ENCODE results near the gene SPSB2. TPM values are rescaled to one million over a fixed set of nuclear protein-coding genes. Genes with fewer than 3 reads are reported as not detected.
"Not testable (repeated sequence)": the region's sequence is repeated elsewhere in the genome, so short reads cannot be mapped to it uniquely, and the experiment has no call there.

Gene SPSB2
- total RNA-seq, 4 donors from 2014 or later, result 4.3 to 15.8 (median 7.9) TPM

GRCh38 chr12:6890789-6891645 is 17.9 kb upstream of the SPSB2 start:
- Histone ChIP-seq H3K27me3 (no peaks in the 10 kb centered on the region), H3K9me3 (no peaks in the 10 kb centered on the region), H3K27ac (peak overlapping the region; percentile 86 to 92 (median 88)), H3K4me3 (peak overlapping the region; percentile 29 to 61 (median 50)), H3K4me1 (peaks cover 3 to 40% (median 6%) of the 10 kb centered on the region in 3 donors), H3K36me3 (no peaks in the 10 kb centered on the region)
- intact Hi-C loops (cut with DNase I), result no loop called here
- WGBS, 2 donors, result 2 to 15% methylated on average over 6 to 24 of the region's 68 CpGs
- DNase-seq, result peak; percentile 71
- TF ChIP-seq CTCF (IDR thresholded peaks at IDR 0.05) (peak; percentile 78 to 97 (median 92)), POLR2A (IDR thresholded peaks at IDR 0.05) (peak in 3 of 4 donors; percentile 34 to 67 (median 44))

DNA sequence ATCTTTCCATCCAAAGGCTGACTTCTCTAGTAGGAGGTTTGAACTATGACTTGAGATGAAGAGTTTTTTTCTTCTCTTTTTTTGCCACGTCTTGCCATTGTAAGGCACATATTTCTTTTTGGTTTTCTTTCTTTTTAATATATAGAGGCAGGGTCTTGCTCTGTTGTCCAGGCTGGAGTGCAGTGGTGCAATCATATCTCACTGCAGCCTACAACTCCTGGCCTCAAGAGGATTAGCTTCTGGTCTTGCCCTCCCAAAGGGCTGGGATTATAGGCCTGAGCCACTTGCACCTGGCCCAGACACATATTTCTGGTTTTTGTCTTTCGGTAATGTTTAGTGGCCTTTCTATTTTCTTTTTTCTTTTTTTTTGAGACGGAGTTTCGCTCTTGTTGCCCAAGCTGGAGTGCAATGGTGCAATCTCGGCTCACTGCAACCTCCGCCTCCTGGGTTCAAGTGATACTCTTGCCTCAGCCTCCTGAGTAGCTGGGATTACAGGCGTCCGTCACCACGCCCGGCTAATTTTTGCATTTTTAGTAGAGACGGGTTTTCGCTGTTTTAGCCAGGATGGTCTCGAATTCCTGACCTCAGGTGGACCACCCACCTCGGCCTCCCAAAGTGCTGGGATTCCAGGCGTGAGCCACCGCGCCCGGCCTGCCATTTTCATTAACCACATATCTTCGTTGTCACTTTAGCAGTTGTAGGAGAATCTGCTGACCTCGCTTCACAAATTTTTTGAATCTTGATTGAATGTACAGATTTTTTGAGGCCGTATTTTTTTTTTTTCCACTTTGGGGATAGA is 16.9 kb upstream of the SPSB2 start:
- DNase-seq; H3K36me3 ChIP-seq; H3K4me3 ChIP-seq; intact Hi-C loops (cut with DNase I); H3K9me3 ChIP-seq; H3K27me3 ChIP-seq: not testable (repeated sequence)
- Histone ChIP-seq H3K4me1 (peaks cover 3 to 40% (median 6%) of the 10 kb centered on the region in 3 donors), H3K27ac (peak overlapping the region; percentile 86 to 92 (median 88))
- WGBS, 2 donors, result 85 to 92% methylated on average over 20 to 21 of the region's 21 CpGs

DNA sequence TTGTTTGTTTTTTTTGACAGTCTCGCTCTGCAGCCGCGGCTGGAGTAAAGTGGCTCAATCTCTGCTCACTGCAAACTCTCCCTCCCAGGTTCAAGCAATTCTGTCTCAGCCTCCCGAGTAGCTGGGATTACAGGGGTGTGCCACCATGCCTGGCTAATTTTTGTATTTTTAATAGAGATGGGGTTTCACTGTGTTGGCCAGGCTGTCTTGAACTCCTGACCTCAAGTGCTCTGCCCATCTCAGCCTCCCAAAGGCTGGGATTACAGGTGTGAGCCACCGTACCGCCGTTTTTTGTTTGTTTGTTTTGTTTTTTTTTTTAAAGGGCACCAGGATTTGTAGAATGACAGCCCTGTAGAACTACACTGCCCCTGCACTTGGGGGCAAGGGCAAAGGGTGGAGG is 15.7 kb upstream of the SPSB2 start:
- H3K27me3 ChIP-seq; intact Hi-C loops (cut with DNase I); DNase-seq; H3K4me3 ChIP-seq; H3K9me3 ChIP-seq: not testable (repeated sequence)
- Histone ChIP-seq H3K36me3 (peaks cover 0 to 18% (median 3%) of the 10 kb centered on the region in 3 donors), H3K4me1 (peaks cover 3 to 40% (median 6%) of the 10 kb centered on the region in 3 donors), H3K27ac (peak overlapping the region in 1 of 4 donors; percentile 0)
- WGBS, 2 donors, result 60 to 76% methylated on average over 7 of the region's 7 CpGs

DNA sequence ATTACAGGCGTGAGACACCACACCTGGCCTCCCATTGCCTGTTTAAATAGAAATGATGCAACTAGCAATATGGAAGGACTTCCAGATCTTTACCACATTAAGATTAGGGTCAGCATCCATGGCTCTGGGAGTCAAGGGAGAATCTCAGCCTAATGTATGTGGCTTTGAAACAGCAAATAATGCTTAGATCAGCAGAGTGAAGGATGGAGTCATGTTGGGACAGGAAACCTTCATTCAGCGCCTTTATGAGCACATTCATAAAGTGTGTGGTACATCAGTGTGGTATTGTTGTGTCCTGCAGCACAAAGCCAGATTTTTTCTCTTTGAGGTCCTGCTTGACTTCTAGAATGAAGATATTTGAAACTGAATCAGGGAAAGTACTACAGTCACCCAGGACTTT is 15.3 kb upstream of the SPSB2 start:
- WGBS, 2 donors, result 21 to 55% methylated on average over 1 to 2 of the region's 2 CpGs
- Histone ChIP-seq H3K36me3 (peaks cover 0 to 23% (median 5%) of the 10 kb centered on the region in 3 donors), H3K27ac (peak overlapping the region in 1 of 4 donors; percentile 0), H3K4me1 (peaks cover 3 to 40% (median 6%) of the 10 kb centered on the region in 3 donors), H3K4me3 (no peak overlapping the region), H3K27me3 (no peaks in the 10 kb centered on the region), H3K9me3 (no peaks in the 10 kb centered on the region)
- intact Hi-C loops (cut with DNase I), result no loop called here
- no peak for TF ChIP-seq CTCF (IDR thresholded peaks at IDR 0.05)
- no peak for TF ChIP-seq POLR2A (IDR thresholded peaks at IDR 0.05)
- DNase-seq, result no peak

DNA sequence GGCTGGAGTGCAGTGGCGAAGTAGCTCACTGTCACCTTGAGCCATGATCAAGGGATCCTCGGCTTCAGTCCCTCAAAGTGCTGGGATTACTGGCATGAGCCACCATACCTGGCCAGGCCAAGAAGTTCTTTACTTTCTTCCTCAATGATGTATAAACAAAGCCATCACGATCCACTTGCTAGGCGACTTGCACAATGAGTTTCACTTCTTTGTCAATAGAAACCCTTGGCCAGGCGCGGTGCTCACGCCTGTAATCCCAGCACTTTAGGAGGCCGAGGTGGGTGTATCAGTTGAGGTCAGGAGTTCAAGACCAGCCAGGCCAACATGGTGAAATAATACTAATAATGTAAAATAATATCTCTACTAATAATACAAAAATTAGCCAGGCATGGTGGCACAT is 14.4 kb upstream of the SPSB2 start:
- no peaks in the 10 kb centered on the region for H3K27me3 ChIP-seq
- peak overlapping the region in 1 of 4 donors; percentile 44 for H3K27ac ChIP-seq
- no peak for DNase-seq
- peaks cover 3 to 40% (median 6%) of the 10 kb centered on the region in 3 donors for H3K4me1 ChIP-seq
- 62 to 79% methylated on average over 7 to 8 of the region's 8 CpGs for WGBS, 2 donors
- TF ChIP-seq CTCF (IDR thresholded peaks at IDR 0.05) (no peak), POLR2A (IDR thresholded peaks at IDR 0.05) (no peak)
- no peaks in the 10 kb centered on the region for H3K9me3 ChIP-seq
- H3K36me3 ChIP-seq, result peaks cover 0 to 32% (median 5%) of the 10 kb centered on the region in 3 donors
- H3K4me3 ChIP-seq, result no peak overlapping the region
- intact Hi-C loops (cut with DNase I), result no loop called here

DNA sequence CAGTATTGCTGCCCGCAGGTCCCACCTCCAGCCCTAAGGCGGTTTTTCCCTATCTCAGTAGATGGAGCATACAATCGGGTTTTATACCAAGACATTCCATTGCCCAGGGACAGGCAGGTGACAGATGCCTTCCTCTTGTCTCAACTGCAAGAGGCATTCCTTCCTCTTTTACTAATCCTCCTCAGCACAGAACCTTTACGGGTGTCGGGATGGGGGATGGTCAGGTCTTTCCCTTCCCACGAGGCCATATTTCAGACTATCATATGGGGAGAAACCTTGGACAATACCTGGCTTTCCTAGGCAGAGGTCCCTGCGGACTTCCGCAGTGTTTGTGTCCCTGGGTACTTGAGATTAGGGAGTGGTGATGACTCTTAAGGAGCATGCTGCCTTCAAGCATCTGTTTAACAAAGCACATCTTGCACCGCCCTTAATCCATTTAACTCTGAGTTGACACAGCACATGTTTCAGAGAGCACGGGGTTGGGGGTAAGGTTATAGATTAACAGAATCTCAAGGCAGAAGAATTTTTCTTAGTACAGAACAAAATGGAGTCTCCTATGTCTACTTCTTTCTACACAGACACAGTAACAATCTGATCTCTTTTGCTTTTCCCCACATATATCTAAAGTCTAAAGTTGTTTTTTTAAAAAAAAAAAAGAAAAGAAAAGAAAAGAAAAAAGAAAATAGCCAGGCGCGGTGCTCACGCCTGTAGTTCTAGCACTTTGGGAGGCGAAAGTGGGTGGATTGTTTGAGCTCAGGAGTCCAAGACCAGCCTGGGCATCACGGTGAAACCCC is 13.3 kb upstream of the SPSB2 start:
- 73 to 96% methylated on average over 8 to 13 of the region's 15 CpGs for WGBS, 2 donors
- intact Hi-C loops (cut with DNase I); DNase-seq; H3K4me3 ChIP-seq; H3K27ac ChIP-seq; H3K9me3 ChIP-seq; H3K27me3 ChIP-seq: not testable (repeated sequence)
- peaks cover 3 to 35% (median 3%) of the 10 kb centered on the region in 3 donors for H3K4me1 ChIP-seq
- peaks cover 0 to 32% (median 5%) of the 10 kb centered on the region in 3 donors for H3K36me3 ChIP-seq

All from esophagus squamous epithelium (tissue), 5 donors.